GM23338 (cell line): ENCODE data around the gene OVCA2.

ENCODE experiments used
- CREB1 ChIP-seq: fragments of 250-450 bp; sonication (Bioruptor Pico); IDR thresholded peaks from 2 replicates; pipeline ENCODE4 v1.5.0; 2020; ENCODE audit warnings: low read depth, mild to moderate bottlenecking, moderate library complexity
- CTCF ChIP-seq, 2 experiments: fragments of 200-600 bp in 1 of 2; sonication (generic) in 1 of 2; conservative IDR thresholded peaks; 2 replicates each; pipeline versions ENCODE4 v1.5.1 to v1.6.1; 2016 to 2017; ENCODE audit warnings: antibody characterized with exemption in 2 of 2, low read depth in 2 of 2, mild to moderate bottlenecking in 2 of 2, moderate library complexity in 1 of 2
- EZH2 ChIP-seq: fragments of 200-600 bp; sonication (generic); IDR thresholded peaks from one replicate; pipeline ENCODE4 v1.8.0; 2017; ENCODE audit warnings: antibody characterized with exemption, mild to moderate bottlenecking, low read depth; ENCODE audit not compliant: unreplicated experiment
- EZH2phosphoT487 ChIP-seq: fragments of 200-600 bp; sonication (generic); IDR thresholded peaks from one replicate; pipeline ENCODE4 v1.8.1; 2018; ENCODE audit warnings: antibody characterized with exemption; ENCODE audit not compliant: unreplicated experiment
- JUNB ChIP-seq: IDR thresholded peaks from one replicate; pipeline ENCODE4 v1.6.1; 2016; ENCODE audit warnings: antibody characterized with exemption; ENCODE audit not compliant: unreplicated experiment
- NANOG ChIP-seq: IDR thresholded peaks from 2 replicates; pipeline ENCODE4 v1.6.1; 2016; ENCODE audit warnings: antibody characterized with exemption, borderline replicate concordance
- POLR2AphosphoS5 ChIP-seq: IDR thresholded peaks from 2 replicates; pipeline ENCODE4 v1.6.1; 2016; ENCODE audit warnings: antibody characterized with exemption, low read depth
- REST ChIP-seq: IDR thresholded peaks from one replicate; pipeline ENCODE4 v1.6.1; 2018; ENCODE audit warnings: antibody characterized with exemption; ENCODE audit not compliant: unreplicated experiment
- STAT1 ChIP-seq: IDR thresholded peaks from one replicate; pipeline ENCODE4 v1.6.1; 2016; ENCODE audit warnings: antibody characterized with exemption; ENCODE audit not compliant: unreplicated experiment

GRCh38 chr17:2084036-2084765 lies 42.4 kb downstream of the OVCA2 start:
- TF ChIP-seq CTCF (conservative IDR thresholded peaks at IDR 0.05; ENCODE audit: low read depth in 2 of 2) (no peak), EZH2 (no peak), POLR2AphosphoS5 (no peak), CREB1 (CRISPR knock-in tag) (no peak), REST (no peak), EZH2phosphoT487 (no peak), JUNB (no peak), NANOG (no peak), STAT1 (no peak)
